Psoas muscle (tissue), 8 donors: Measurements from ENCODE around the gene PPP4R3B. TPM values are rescaled to one million over a fixed set of nuclear protein-coding genes. Genes with fewer than 3 reads are reported as not detected.
A peak's percentile ranks its signal among the peaks of the same experiment; 100 is the strongest.

Experiments used
- ATAC-seq, 4 donors: fragments of 200-7000 bp; cut with Tn5 transposase; one replicate each; pipeline ENCODE4 v1.9.1; 2020; ENCODE audit warnings: moderate library complexity in 3 of 4, mild to moderate bottlenecking in 2 of 4
- DNase-seq, 2 donors: peaks; one replicate each; pipeline ENCODE4 v3.0.0-alpha.2; 2020
- H3K27ac ChIP-seq: fragments of 200-600 bp; one replicate; pipeline ENCODE4 v1.8.0; 2022
- H3K27me3 ChIP-seq, 3 donors: fragments of 200-600 bp in 1 of 3; one replicate each; pipeline versions ENCODE4 v1.6.1 to v1.8.0; 2013 to 2022; ENCODE audit warnings: low read length in 2 of 3, mild to moderate bottlenecking in 2 of 3, moderate library complexity in 1 of 3; ENCODE audit not compliant: insufficient read depth in 3 of 3
- H3K36me3 ChIP-seq, 2 donors: fragments of 200-600 bp in 1 of 2; one replicate each; pipeline versions ENCODE4 v1.6.1 to v1.8.0; 2013 to 2022; ENCODE audit warnings: low read depth in 1 of 2, mild to moderate bottlenecking in 1 of 2, moderate library complexity in 1 of 2; ENCODE audit not compliant: insufficient read depth in 1 of 2
- H3K4me1 ChIP-seq: fragments of 200-600 bp; one replicate; pipeline ENCODE4 v1.8.0; 2022
- H3K4me3 ChIP-seq: fragments of 200-600 bp; one replicate; pipeline ENCODE4 v1.8.0; 2022; ENCODE audit warnings: mild to moderate bottlenecking
- H3K9me3 ChIP-seq: fragments of 200-600 bp; one replicate; pipeline ENCODE4 v1.8.0; 2022
- CTCF ChIP-seq: fragments of 200-600 bp; IDR thresholded peaks from one replicate; pipeline ENCODE4 v1.8.0; 2022; ENCODE audit warnings: antibody characterized with exemption
- WGBS, 3 donors: extraction: QIAGEN DNeasy Blood & Tissue Kit; methylation state at CpG; one replicate each; pipeline versions ENCODE4 v1.1.6 to v1.1.7; 2013; 5-methylcytosine and 5-hydroxymethylcytosine counted together
- intact Hi-C, 2 donors: fragments of 100-400 bp; cut with DNase I; formaldehyde crosslinking; loops; one replicate each; pipeline versions ENCODE4 v1.11.0 to v1.14.2; 2022
- polyA plus RNA-seq, 3 donors: library from polyadenylated mRNA; stranded (reverse); fragments of 200-250 nt; gene quantifications; one replicate each; pipeline ENCODE4 v1.2.3, GENCODE V29; 2013
- total RNA-seq, 4 donors: library from RNA; stranded (reverse); fragmentation: NEBNext Ultra II Directional in 2 of 4; extraction: Animal tissue kit (Norgen Biotek cat#: 25700) in 2 of 4; gene quantifications; one replicate each; pipeline versions ENCODE4 v1.2.1 to v1.2.4, GENCODE V29; 2021 to 2023
- donor health status: healthy with polysubstance abuse.
- donor health status: DM: no; HTN: no; CAD: no; lungs with moderate emphysema.
- donor health status: Bipolar disorder and iron deficiency.
- donor health status: healthy.
- donor health status: DM: yes; HTN: yes; CAD: no.
- donor health status: DM: no; HTN: no; CAD: no.
- donor health status: DM: no; HTN: no; CAD: no.
- donor health status: DM: yes; HTN: yes; CAD: no.

PPP4R3B gene
- total and polyA plus RNA-seq, 7 donors: 11.8 to 32.8 (median 21.0) TPM

- Histone ChIP-seq H3K27me3 (no peaks in the 10 kb centered on the region), H3K4me1 (no peaks in the 10 kb centered on the region), H3K36me3 (peaks cover 0 to 34% of the 10 kb centered on the region in 2 donors), H3K9me3 (no peaks in the 10 kb centered on the region), H3K4me3 (no peak overlapping the region), H3K27ac (no peak overlapping the region)
- 72 to 94% (median 85%) methylated on average over 2 of the region's 2 CpGs for WGBS, 3 donors
- ATAC-seq (no peak), DNase-seq (no peak)
- intact Hi-C loops: no loop called here
- no peak for TF ChIP-seq CTCF
Observed at GRCh38 chr2:55628931-55629330, 11.5 kb upstream of the PPP4R3B start.

DNA sequence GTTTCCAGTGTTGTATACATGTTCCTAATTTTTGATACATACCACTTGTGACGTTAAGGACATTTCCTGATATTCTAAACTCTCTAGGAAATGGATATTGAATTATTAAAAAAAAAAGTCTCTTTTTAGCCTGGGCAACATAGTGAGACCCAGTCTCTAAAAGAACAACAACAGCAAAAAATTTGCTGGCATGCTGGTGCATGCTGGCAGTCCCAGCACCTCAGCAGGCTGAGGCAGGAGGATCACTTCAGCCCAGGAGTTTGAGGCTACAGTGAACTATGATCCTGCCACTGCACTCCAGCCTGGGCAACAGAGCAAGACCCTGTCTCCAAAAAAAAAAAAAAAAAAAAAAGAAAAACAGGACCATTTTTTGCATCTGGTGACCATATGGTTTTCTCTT is 10.5 kb upstream of the PPP4R3B start:
- no peak overlapping the region for H3K4me3 ChIP-seq
- DNase-seq (no peak), ATAC-seq (no peak)
- no peaks in the 10 kb centered on the region for H3K27me3 ChIP-seq
- H3K27ac ChIP-seq: no peak overlapping the region
- H3K9me3 ChIP-seq: no peaks in the 10 kb centered on the region
- peaks cover 0 to 31% of the 10 kb centered on the region in 2 donors for H3K36me3 ChIP-seq
- 87 to 94% (median 93%) methylated on average over 1 of the region's 1 CpG for WGBS, 3 donors
- intact Hi-C loops: no loop called here
- TF ChIP-seq CTCF: no peak
- no peaks in the 10 kb centered on the region for H3K4me1 ChIP-seq

GRCh38 chr2:55621802-55622201 is 4.4 kb upstream of the PPP4R3B start:
- ATAC-seq (no peak), DNase-seq (no peak)
- 82 to 93% (median 85%) methylated on average over 7 of the region's 7 CpGs for WGBS, 3 donors
- TF ChIP-seq CTCF: no peak
- H3K9me3 ChIP-seq: no peaks in the 10 kb centered on the region
- intact Hi-C loops: no loop called here
- no peak overlapping the region for H3K4me3 ChIP-seq
- no peak overlapping the region for H3K27ac ChIP-seq
- H3K27me3 ChIP-seq: no peaks in the 10 kb centered on the region
- peaks cover 17% of the 10 kb centered on the region for H3K4me1 ChIP-seq
- peaks cover 0 to 8% of the 10 kb centered on the region in 2 donors for H3K36me3 ChIP-seq

DNA sequence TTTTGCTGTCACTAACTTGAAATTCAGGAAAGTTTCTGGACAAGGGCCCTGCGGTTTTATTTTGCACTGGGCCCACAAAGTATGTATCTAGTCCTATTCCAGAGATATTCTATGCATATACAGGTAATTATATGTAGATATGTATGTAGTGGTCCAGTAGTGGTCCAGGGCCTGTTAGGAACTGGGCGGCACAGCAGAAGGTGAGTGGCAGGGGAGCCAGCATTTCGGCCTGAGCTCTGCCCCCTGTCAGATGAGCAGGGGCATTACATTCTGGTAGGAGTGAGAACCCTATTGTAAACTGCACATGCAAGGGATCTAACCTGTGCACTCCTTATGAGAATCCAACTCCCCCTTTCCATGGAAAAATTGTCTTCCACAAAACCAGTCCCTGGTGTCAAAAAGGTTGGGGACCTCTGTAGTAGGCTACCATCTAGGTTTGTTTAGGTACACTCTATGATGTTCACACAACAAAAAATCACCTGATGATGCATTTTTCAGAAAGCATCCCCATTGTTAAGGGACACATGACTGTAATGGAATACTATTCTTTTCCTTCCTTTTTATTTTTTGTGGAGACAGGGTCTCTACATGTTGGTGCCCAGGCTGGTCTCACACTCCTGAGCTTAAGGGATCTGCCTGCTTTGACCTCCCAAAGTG is 2.8 kb upstream of the PPP4R3B start:
- 70 to 80% (median 71%) methylated on average over 3 of the region's 3 CpGs for WGBS, 3 donors
- DNase-seq: no peak
- peak; percentile 15 for TF ChIP-seq CTCF
- no peak for ATAC-seq
- H3K4me3 ChIP-seq: peak overlapping the region; percentile 95
- H3K27ac ChIP-seq: no peak overlapping the region
- intact Hi-C loops: no loop called here
- H3K27me3 ChIP-seq: no peaks in the 10 kb centered on the region
- peaks cover 24% of the 10 kb centered on the region for H3K4me1 ChIP-seq
- peaks cover 0 to 10% of the 10 kb centered on the region in 2 donors for H3K36me3 ChIP-seq
- no peaks in the 10 kb centered on the region for H3K9me3 ChIP-seq
